Measurements from ENCODE around the gene ANKRD44.
A peak's percentile ranks its signal among the peaks of the same experiment; 100 is the strongest.
"Not testable (repeated sequence)": the region's sequence is repeated elsewhere in the genome, so short reads cannot be mapped to it uniquely, and the experiment has no call there.

The ANKRD44 gene

DNA sequence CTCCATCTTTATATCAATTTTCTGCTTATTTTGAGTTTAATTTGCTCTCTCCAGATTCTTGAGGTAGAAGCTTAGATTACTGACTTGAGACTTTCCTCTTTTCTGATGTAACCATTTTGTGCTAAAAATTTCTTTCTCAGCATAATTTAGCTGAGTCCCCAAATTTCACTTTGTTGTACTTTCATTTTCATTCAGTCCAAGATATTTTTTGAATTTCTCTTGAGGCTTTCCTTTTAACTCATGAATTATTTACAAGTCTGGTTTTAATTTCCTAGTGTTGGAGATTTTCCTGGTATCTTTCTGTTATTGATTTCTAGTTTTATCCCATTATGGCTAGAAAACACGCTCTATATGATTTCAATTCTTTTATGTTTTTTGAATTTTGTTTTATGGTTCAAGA, 239.4 kb downstream of the ANKRD44 start:
- no peak for DNase-seq

- DNase-seq = no peak
These were observed 240.6 kb downstream of the ANKRD44 start for GRCh38 chr2:197069958-197070357.

DNA sequence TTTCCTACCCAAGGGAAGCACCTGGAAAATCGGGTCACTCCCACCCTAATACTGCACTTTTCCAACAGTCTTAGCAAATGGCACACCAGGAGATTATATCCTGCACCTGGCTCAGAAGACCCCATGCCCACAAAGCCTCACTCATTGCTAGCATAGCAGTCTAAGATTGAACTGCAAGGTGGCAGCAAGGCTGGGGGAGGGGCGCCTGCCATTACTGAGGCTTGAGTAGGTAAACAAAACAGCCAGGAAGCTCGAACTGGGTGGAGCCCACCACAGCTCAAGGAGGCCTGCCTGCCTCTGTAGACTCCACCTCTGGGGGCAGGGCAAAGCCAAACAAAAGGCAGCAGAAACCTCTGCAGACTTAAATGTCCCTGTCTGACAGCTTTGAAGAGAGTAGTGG, 248.0 kb downstream of the ANKRD44 start:
- not testable (repeated sequence) for DNase-seq

DNA sequence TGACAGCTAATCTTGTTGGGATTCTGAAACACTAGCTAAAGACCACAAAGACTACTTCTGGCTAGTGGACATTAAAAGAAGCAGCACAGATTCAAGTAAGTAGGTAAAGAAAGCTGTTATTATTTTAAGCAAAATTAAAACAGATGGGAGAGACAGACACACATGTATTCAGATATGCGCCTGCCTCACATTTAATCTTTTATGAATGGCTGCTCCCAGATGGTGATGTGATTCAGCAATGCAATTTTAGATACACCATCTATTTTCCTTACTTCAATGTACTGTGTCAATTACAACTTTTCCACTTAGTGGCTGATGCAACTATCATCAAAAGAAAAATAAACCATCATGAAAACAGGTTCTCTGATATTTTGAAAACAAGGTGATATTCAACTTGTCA, 251.1 kb downstream of the ANKRD44 start:
- no peak for DNase-seq

DNA sequence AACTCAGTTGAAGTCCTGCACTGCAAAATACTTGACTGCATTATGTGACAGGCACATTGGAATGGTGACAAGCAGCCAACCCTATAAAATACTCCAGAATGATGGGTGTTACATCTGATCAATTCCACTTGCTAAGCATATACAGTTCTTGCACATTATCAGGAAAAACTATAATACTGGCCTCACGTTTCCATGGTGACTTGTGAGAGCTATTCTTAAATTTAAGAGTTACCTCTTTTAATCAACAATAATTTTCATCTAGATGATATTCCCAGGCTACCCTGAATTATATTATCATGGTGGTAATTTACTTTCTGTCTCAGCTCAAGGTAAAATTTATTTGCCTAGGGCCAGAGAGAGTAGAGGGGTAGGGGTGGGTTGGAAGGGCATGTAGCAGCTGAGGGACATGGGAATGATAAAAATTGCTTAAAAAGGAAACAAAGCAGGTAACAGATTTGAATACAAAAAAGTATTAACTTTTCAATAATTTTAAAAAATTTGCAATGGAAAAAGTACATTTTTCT, 251.7 kb downstream of the ANKRD44 start:
- DNase-seq = no peak

DNA sequence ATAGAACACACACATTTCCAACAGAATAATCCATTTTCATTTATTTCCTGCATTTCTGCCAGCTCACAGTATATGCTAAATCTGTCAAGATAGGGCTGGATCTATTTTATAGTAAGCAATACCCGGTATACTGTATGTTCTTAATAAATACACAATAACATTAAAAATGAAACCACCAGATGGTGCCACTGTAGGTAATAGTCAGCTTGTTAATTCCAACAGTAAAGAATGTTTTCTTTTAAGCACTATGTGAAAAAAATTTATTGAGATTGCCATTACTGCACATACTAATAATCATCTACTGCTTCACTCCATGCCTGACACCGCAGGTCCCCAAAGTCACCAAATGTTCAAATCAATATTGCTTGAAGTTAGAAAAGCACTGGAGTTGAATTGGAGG, 252.6 kb downstream of the ANKRD44 start:
- DNase-seq = no peak

GRCh38 chr2:197055045-197055444, 255.5 kb downstream of the ANKRD44 start:
- no peak for DNase-seq

- DNase-seq = no peak
These were observed 256.1 kb downstream of the ANKRD44 start for GRCh38 chr2:197054437-197054836.

DNA sequence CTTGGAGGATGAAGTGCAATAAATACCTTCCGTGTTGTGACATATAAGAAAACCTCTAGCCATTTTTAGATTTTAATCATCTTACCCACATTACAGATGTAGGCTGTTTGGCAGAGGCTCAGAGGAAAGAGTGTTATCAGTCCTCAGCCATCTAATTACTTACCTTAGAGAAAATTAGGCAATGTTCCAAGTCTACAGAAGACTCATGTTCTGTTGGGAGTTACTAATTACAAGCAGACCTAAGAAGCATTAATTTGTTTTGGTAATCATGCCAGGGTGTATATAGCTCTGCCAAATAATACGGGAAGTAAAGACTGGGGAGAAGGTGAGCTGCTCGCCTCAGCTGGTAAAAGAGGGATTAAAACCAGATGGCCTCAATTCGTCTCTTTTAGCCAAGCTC, 258.2 kb downstream of the ANKRD44 start:
- DNase-seq = peak; percentile 21

- no peak for DNase-seq
These were observed 265.5 kb downstream of the ANKRD44 start for GRCh38 chr2:197045115-197045514.

GRCh38 chr2:197042739-197043196, 267.8 kb downstream of the ANKRD44 start:
- no peak for DNase-seq

DNA sequence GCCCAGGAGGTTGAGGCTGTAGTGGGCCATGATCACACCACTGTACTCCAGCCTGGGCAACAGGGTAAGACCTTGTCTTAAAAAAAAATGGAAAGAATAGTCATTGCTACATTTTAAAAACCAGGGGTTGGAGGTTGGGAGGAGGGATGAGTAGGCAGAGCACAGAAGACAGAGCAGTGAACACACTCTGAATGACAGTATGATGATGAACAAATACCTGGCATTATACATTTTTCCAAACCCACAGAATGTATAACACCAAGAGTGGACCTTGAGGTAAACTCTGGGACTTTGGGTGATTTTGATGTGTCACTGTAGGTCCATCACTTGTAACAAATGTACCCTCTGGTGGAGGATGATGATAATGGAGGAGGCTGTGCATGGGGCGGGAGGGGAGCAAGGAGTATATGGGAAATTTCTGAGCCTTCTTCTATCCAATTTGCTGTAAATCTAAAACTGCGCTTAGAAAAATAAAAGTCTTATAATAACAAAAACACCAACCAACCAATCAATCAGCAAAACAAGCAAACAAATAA, 272.6 kb downstream of the ANKRD44 start:
- no peak for DNase-seq

DNA sequence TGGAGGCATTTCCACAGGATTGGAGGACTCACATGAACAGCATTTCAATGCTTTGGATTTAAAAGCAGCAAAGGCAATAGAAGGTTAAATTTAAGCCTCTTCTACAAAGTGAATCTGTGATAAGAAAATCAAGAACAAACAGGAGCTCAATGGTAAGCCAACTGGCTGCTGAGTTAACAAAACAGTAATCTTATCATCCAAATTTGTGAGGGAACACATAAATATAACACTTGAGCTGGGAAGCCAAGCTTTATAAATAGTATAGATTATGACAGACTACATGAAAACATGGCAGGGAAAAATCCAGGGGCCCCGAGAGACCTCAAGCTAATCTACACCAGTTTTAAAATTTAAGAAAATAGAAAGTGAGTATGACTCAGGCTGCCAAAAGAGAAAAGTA, 275.6 kb downstream of the ANKRD44 start:
- DNase-seq = no peak

- no peak for DNase-seq
These were observed 276.3 kb downstream of the ANKRD44 start for GRCh38 chr2:197034292-197034691.

DNA sequence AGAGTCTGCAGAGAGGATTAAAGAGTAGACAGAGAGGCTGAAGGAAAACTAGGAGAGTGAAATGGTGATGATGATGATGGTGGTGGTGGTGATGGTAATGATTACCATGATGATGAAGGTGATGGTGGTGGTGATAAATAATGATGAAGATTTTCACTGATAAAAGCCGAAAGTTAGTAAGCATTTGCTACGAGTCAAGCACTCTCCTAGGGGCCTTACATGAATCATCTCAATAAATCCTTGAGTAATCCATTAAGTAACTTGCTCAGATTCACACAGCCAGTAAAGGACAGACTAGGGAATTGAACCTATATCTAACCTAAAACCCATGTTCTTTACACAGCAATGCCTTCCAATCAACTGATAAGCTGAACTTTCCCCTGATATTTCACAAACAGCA, 277.4 kb downstream of the ANKRD44 start:
- DNase-seq = no peak

DNA sequence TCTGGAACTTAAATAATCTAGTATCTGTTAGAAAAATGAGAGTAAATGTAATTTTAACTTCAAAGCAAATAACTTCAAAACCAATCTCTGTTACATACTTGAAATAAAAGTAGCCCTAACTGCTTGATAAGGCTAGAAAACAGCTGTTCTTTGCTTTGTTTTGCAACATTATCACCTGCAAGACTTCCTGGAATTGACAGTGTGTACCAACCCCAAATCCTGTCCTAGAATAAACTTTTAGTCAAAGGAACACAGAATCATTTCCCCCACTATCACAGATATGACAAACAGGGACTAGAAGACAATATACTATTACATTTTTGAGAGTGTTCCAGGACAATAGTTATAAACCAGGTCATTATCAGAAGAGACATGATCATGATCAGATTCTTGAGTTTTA, 278.8 kb downstream of the ANKRD44 start:
- DNase-seq = no peak

- no peak for DNase-seq
These were observed 280.5 kb downstream of the ANKRD44 start for GRCh38 chr2:197030090-197030489.

GRCh38 chr2:197028633-197029032, 281.9 kb downstream of the ANKRD44 start:
- DNase-seq = no peak

- DNase-seq = no peak
These were observed 282.4 kb downstream of the ANKRD44 start for GRCh38 chr2:197028230-197028629.

GRCh38 chr2:197024206-197024605, 286.4 kb downstream of the ANKRD44 start:
- DNase-seq = no peak

- DNase-seq = not testable (repeated sequence)
These were observed 289.7 kb downstream of the ANKRD44 start for GRCh38 chr2:197020921-197021320.

GRCh38 chr2:197013098-197013497, 297.5 kb downstream of the ANKRD44 start:
- no peak for DNase-seq

GRCh38 chr2:197011801-197012641, 298.6 kb downstream of the ANKRD44 start:
- no peak for DNase-seq

- DNase-seq = no peak
These were observed 299.6 kb downstream of the ANKRD44 start for GRCh38 chr2:197011021-197011417.

Measured in DMS79 (cell line).